K562 (cell line): ENCODE measurements around the gene RAB17. TPM values are rescaled to one million over a fixed set of nuclear protein-coding genes. Genes with fewer than 3 reads are reported as not detected.

Experiments used
- ETV1 ChIP-seq: fragments of 450-650 bp; conservative IDR thresholded peaks from 2 replicates; pipeline ENCODE4 v1.6.1; 2016; ENCODE audit warnings: missing genetic modification characterization, control low read depth, low read depth, missing compliant biosample characterization
- HCFC1 ChIP-seq: IDR thresholded peaks from 2 replicates; pipeline ENCODE4 v1.6.1; 2012; ENCODE audit warnings: low read depth, low read length, improper control_type of control experiment
- MTA2 ChIP-seq: fragments of 450-650 bp; IDR thresholded peaks from 2 replicates; pipeline ENCODE4 v1.6.1; 2016; ENCODE audit warnings: low read depth
- NR3C1 ChIP-seq: sonication (generic); formaldehyde crosslinking; IDR thresholded peaks from 2 replicates; pipeline ENCODE4 v1.8.1; 2022; ENCODE audit warnings: missing genetic modification reagents
- SAFB ChIP-seq: fragments of 200-400 bp; formaldehyde crosslinking; IDR thresholded peaks from 2 replicates; pipeline ENCODE4 v1.6.1; 2017; ENCODE audit warnings: low read depth, low read length, borderline replicate concordance
- SP2 ChIP-seq: IDR thresholded peaks from 2 replicates; pipeline ENCODE4 v1.6.1; 2011; ENCODE audit warnings: mild to moderate bottlenecking, low read depth, low read length, moderate library complexity; ENCODE audit not compliant: poor library complexity, severe bottlenecking; ENCODE audit errors: extremely low read depth
- polyA plus RNA-seq, 8 experiments: library from polyadenylated mRNA; depleted of rRNA in 4 of 8; stranded (reverse) in 5 of 8; unstranded in 3 of 8; fragments of >200 nt; fragmentation: Nextera tagmentation in 2 of 8; fragmentation: Illumina TruSeq in 1 of 8; extraction: Ambion mirVana in 2 of 8; extraction: Trizol in 1 of 8; gene quantifications; 2 replicates each; pipeline versions ENCODE4 v1.2.1 to v1.2.3, GENCODE V29; 2011 to 2014; ENCODE audit warnings: inconsistent platforms in 1 of 8, missing spikeins in 1 of 8
- total RNA-seq, 7 experiments: library from RNA; depleted of rRNA in 6 of 7; stranded (reverse); fragments of >200 nt in 6 of 7; fragmentation: Illumina TruSeq in 2 of 7; extraction: Trizol in 2 of 7; gene quantifications; 2 replicates each; pipeline versions ENCODE4 v1.2.1 to v1.2.3, GENCODE V29; 2011 to 2021; ENCODE audit warnings: low replicate concordance in 1 of 7
- TF ChIP-seq, protein P1 (sequence below): fragments of 450-650 bp; IDR thresholded peaks from 2 replicates; pipeline ENCODE4 v1.6.1; 2016; ENCODE audit warnings: low read depth
- TF ChIP-seq, protein P2 (sequence below): fragments of 450-650 bp; IDR thresholded peaks from one replicate; pipeline ENCODE4 v1.6.1; 2018; ENCODE audit warnings: mild to moderate bottlenecking, moderate library complexity; ENCODE audit not compliant: partially characterized antibody
- TF ChIP-seq, protein P3 (sequence below): fragments of 450-650 bp; IDR thresholded peaks from 2 replicates; pipeline ENCODE4 v1.6.1; 2016; ENCODE audit warnings: low read depth, mild to moderate bottlenecking, moderate library complexity

RAB17 gene
- total and polyA plus RNA-seq, 9 of the 15 experiments (the other 6 are each of a cell fraction or from before 2014, with no cell fraction given), result 0.13 TPM; not detected in 8

- TF ChIP-seq, protein P1, sequence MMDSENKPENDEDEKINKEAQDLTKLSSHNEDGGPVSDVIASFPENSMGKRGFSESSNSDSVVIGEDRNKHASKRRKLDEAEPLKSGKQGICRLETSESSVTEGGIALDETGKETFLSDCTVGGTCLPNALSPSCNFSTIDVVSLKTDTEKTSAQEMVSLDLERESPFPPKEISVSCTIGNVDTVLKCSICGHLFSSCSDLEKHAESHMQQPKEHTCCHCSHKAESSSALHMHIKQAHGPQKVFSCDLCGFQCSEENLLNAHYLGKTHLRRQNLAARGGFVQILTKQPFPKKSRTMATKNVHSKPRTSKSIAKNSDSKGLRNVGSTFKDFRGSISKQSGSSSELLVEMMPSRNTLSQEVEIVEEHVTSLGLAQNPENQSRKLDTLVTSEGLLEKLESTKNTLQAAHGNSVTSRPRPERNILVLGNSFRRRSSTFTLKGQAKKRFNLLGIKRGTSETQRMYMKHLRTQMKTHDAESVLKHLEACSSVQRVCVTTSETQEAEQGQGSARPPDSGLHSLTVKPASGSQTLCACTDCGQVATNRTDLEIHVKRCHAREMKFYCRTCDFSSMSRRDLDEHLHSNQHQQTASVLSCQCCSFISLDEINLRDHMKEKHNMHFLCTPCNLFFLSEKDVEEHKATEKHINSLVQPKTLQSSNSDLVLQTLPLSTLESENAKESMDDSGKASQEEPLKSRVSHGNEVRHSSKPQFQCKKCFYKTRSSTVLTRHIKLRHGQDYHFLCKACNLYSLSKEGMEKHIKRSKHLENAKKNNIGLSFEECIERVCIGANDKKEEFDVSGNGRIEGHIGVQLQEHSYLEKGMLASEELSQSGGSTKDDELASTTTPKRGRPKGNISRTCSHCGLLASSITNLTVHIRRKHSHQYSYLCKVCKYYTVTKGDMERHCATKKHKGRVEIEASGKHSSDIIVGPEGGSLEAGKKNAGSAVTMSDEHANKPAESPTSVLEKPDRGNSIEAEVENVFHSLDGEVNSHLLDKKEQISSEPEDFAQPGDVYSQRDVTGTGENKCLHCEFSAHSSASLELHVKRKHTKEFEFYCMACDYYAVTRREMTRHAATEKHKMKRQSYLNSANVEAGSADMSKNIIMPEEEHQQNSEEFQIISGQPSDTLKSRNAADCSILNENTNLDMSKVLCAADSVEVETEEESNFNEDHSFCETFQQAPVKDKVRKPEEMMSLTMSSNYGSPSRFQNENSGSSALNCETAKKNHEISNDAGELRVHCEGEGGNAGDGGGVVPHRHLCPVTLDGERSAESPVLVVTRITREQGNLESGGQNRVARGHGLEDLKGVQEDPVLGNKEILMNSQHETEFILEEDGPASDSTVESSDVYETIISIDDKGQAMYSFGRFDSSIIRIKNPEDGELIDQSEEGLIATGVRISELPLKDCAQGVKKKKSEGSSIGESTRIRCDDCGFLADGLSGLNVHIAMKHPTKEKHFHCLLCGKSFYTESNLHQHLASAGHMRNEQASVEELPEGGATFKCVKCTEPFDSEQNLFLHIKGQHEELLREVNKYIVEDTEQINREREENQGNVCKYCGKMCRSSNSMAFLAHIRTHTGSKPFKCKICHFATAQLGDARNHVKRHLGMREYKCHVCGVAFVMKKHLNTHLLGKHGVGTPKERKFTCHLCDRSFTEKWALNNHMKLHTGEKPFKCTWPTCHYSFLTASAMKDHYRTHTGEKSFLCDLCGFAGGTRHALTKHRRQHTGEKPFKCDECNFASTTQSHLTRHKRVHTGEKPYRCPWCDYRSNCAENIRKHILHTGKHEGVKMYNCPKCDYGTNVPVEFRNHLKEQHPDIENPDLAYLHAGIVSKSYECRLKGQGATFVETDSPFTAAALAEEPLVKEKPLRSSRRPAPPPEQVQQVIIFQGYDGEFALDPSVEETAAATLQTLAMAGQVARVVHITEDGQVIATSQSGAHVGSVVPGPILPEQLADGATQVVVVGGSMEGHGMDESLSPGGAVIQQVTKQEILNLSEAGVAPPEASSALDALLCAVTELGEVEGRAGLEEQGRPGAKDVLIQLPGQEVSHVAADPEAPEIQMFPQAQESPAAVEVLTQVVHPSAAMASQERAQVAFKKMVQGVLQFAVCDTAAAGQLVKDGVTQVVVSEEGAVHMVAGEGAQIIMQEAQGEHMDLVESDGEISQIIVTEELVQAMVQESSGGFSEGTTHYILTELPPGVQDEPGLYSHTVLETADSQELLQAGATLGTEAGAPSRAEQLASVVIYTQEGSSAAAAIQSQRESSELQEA, result no peak
- no peak for TF ChIP-seq SAFB
- TF ChIP-seq, protein P2, sequence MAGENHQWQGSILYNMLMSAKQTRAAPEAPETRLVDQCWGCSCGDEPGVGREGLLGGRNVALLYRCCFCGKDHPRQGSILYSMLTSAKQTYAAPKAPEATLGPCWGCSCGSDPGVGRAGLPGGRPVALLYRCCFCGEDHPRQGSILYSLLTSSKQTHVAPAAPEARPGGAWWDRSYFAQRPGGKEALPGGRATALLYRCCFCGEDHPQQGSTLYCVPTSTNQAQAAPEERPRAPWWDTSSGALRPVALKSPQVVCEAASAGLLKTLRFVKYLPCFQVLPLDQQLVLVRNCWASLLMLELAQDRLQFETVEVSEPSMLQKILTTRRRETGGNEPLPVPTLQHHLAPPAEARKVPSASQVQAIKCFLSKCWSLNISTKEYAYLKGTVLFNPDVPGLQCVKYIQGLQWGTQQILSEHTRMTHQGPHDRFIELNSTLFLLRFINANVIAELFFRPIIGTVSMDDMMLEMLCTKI, result no peak
- TF ChIP-seq, protein P3, sequence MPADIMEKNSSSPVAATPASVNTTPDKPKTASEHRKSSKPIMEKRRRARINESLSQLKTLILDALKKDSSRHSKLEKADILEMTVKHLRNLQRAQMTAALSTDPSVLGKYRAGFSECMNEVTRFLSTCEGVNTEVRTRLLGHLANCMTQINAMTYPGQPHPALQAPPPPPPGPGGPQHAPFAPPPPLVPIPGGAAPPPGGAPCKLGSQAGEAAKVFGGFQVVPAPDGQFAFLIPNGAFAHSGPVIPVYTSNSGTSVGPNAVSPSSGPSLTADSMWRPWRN, result no peak
- no peak for TF ChIP-seq MTA2
- no peak for TF ChIP-seq NR3C1 (CRISPR knock-in tag)
- TF ChIP-seq SP2, result no peak
- no peak for TF ChIP-seq HCFC1
- no peak for TF ChIP-seq ETV1 (tag)
Observed at GRCh38 chr2:237588044-237588696, 2.4 kb downstream of the RAB17 start (continued).
